Activated CD4-positive, CD25-positive, alpha-beta regulatory T cell (primary cell): ENCODE measurements around the gene SREBF2.
"Not testable (repeated sequence)": the region's sequence is repeated elsewhere in the genome, so short reads cannot be mapped to it uniquely, and the experiment has no call there.

Experiments
- DNase-seq, 4 experiments: peaks; one replicate each; lab custom pipeline; 2025; lab: John Stamatoyannopoulos, UW

Gene SREBF2

GRCh38 chr22:41946629-41947423 lies 113.9 kb downstream of the SREBF2 start, which contains the start of gene CENPM:
CENPM (minus strand) TSS chr22:41947152; CDS start chr22:41947076, 76 bp downstream.
- DNase-seq: peak; percentile 76 to 85 (median 82)

- DNase-seq: no peak
Measured at GRCh38 chr22:41947424-41948080, 114.6 kb downstream of the SREBF2 start.

GRCh38 chr22:41948142-41948541 lies 115.2 kb downstream of the SREBF2 start:
- DNase-seq: no peak

- DNase-seq: not testable (repeated sequence)
Measured at GRCh38 chr22:41948928-41949296, 116.0 kb downstream of the SREBF2 start.

DNA sequence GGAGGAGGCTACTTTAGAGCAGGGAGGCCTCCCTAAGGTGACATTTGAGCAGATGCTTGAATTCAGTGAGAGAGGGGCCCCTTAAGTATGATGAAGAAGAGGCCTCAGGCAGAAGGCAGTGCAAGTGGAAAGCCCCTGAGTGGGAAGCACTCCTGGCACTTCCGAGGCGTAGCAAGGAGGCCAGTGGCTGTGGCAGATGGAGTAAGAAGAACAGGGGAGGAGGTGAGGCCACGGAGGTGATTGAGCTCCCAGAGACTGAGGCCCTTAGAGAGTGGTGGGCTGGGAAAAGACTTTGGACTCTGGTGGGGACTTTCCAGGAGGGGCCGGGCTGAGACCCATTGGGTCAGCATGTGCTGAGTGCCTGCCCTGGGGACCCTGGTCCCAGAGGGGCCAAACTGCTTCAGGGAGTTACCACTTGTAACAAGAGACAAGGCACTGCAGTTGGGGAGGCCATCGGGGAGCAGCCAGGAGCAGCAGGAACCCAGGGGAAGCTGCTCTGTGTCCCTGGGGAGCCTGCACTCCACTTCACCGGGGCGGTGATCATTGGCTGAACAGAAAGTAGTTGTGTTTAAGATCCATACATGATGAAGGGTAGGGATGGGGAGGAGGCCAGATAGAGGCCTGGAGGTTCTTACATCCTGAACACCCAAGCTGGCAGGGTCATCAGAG lies 116.5 kb downstream of the SREBF2 start:
- DNase-seq: no peak

DNA sequence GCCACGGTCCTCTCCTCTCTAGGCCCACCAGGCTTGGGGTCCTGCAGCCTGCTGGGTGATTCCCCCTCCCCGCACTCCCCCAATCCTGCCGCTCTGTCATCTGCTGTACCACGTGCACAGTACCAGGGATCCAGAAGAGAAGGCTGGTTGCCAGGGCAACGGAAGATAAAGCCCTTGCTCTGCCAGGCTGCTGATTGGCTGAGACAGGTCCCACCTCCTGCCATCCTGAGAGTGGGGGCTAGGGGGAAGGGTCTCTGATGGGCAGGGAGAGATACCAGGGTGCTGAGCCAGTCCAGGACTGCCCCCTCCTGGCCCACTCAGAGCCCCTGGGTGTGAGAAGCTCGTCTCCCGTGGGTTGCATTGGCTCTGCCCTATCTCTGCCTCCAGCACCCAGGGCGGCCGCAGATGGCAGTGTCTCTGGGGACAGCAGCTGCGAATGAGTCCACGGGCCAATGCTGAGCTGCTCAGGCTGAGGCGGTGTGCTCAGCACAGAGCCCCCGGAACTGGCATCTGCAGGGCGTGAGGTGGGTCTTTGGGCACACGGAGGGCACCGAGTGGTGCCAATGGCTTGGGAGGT lies 119.1 kb downstream of the SREBF2 start, which contains the start of gene SMIM45:
Gene SMIM45 (plus strand): TSS at position 253 of the 577 bp plus-strand sequence.
- no peak for DNase-seq

- DNase-seq: no peak
Measured at GRCh38 chr22:41952713-41953112, 119.8 kb downstream of the SREBF2 start.
